ENCODE data around the gene DDX17.
"Not testable (repeated sequence)": the region's sequence is repeated elsewhere in the genome, so short reads cannot be mapped to it uniquely, and the experiment has no call there.

DDX17 gene

DNA sequence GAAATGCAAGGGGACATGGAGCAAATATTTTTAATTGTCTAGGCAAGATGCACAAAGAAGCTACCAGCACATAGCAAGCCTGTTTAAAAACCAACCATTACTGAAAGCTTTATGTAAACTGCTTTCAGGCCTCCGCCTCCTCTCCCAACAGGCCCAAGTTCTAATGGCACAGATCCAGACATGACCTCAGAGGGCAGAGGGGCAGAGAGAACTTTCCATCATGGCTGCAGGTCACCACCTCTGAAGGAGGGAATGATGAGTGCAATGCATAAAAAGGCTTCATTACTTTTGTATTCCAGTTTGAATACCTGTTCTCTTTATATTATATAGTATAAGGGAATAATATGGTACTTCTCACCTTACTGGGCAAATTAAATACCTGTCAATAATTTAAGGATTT, 15.2 kb downstream of the DDX17 start:
- DNase-seq, result no peak

DNA sequence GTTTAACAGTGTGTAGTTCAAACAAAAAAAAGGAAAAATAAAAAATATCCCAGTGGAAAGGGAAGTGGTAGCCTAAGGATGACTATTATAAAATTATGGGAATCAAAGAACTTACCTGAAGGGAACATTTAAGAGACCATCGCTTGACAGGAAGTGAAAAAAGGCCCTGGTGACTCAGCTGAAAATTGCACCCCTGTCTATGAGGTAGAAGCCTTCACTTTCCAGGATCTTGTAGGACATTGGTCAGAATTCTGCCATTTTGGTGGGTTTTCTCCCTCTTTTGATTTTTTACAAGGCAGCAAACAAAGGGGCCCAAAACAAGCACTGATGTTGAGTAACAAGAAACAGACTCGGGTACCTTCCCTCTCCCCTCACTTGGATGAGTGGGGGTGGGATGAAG, 15.6 kb downstream of the DDX17 start:
- DNase-seq, result no peak

- no peak for DNase-seq
Measured at GRCh38 chr22:38489561-38490145, 16.5 kb downstream of the DDX17 start.

GRCh38 chr22:38489142-38489541, 17.0 kb downstream of the DDX17 start:
- DNase-seq, result no peak

DNA sequence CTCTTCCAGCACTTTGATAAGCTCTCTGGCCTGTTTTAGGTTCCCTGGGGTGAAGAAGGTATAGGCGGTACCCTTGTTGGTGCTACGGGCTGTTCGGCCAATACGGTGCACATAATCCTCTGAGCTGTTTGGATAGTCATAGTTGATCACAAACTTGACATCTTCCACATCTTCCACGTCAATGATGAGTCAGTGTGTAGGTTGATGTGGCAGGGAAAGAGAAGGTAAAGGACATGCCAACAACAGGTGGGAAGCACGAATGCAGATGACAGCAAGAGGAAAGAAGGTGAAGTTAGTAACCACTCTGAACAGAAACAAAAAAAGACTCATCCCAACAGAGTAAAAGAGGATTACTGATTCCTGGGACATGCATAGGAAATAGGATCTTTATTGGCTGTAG, 18.2 kb downstream of the DDX17 start:
- DNase-seq, result no peak

DNA sequence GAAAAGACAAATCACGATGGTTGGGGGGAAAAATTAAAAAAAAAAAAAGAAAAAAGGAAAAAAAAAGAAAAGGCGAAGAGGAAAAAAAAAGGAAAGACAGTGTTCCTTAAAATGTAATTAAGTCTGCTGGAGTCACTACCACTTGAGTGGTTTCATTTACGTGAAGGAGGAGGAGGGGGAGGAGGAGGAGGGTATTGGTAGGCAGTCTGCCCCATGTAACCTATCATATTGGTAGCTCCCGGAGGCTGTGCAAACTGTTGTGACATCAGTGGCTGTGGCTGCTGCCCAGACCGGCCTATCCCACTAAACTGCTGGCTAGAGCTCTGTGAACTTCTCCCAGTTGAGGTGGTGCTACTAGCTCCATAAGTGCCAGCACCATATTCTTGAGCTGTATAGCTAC, 20.3 kb downstream of the DDX17 start:
- DNase-seq, result no peak

DNA sequence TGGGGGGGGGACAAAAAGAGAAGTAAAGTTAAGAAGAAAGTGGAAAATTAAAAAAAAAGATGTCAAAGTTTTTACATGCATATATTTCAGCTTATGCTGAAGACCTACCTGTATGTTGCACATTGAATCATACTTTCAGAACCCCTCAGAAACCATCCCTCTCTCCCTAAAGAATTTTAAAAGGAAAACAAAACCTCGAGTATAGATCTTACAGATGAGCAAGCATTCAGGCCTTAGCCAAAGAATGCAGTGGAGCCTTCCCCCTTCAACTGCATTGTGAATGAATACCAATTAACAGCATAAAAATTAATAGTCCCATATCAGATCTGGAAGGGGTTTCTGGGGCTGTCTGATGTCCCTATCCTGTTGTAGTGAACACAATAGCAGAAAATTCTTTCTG, 21.9 kb downstream of the DDX17 start:
- DNase-seq, result no peak

DNA sequence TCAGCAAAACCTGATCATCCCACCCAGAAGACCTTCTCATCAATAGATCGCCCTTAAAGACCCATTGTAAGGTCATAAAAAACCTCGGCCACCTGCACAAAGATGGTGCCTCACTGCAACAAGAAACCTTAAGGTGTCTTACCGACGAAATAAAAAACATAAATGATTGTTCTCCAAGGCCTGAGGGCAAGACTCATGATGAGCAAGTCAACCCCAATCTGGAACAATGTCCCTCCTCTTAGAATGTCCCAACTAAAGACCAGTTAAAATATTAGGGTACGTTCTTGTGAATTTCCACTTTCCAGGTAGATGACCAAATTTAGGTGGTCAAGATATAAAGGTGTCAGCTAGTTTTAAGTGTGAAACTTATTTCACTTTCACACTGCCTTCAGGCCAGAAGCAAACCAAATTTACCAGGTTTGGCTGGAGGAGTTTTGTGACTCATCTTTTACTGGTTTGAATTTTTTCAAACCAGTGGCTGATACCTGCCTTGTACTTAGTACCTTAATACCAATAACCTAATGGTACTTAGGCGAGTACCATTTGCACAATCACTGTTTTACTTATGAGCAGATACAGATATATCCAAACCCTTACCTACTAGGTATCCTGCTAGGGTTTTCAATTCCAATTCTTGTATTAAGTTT, 23.3 kb downstream of the DDX17 start:
- DNase-seq, result no peak

DNA sequence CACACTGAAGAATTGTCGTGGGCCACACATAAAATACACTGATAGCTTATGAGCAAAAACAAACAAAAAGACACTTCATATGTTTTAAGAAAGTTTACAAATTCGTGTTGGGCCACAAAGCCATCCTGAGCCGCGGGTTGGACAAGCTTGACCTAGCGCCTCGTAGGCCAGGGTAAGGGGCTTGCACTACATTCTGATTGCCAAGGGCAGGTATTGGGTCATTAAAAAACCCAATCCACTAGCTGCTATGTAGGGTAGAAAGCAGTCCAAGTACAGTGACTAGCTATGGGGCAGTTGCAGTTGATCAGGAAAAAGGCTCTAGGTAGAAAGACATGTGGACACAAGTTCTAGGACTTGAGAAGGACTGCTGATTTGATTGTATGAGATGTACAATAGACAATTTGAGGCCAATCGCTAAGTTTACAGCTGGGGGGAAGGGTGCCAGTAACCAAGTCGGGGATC, 24.2 kb downstream of the DDX17 start:
- DNase-seq, result no peak

DNA sequence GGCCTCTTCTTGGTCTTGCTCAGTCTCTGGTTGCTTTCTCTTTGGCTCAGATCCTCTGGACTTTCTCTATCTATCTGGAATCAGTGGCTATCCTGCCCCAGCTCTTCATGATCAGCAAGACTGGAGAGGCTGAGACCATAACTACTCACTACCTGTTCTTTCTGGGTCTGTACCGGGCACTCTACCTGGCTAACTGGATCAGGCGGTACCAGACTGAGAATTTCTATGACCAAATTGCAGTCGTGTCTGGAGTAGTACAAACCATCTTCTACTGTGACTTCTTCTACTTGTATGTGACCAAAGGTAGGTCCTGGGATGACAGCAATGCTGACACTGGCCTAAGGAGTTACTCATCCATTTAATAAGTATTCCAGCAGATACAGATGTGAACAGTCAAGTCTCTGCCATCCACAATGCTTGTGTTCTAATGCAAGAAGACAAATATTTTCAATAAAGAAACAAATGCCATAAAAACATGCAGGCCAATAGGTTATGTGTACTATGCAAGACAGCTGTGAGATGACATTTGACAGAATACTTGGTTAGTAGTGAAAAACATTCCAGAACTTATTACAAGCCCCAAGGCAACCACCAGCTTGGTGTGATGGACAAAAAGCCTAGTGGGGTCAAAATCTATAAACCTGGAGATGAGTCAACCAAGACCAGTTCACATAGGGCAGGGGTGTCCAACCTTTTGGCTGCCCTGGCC, 24.8 kb downstream of the DDX17 start:
- DNase-seq, result no peak

- no peak for DNase-seq
Measured at GRCh38 chr22:38479096-38479837, 26.8 kb downstream of the DDX17 start.

DNA sequence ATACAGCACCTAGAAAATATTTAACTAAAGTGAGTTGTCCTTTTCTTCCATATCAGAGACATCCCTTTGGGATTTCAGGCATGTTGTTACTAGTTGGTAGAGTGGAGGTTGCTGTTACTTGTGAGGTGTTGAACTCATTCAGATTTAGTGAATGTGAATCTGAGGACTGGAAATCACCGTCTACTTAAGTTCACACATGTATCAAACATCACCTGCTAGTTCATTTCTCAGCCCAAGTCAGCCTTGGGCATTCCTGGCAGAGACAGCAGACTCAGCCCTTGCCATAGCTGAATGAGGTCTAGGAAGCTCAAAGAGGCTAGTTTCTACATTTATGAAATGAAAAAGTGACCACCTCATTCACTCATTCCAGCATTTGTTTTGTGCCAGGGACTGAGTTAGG, 28.5 kb downstream of the DDX17 start:
- DNase-seq, result no peak

GRCh38 chr22:38474003-38474607, 32.0 kb downstream of the DDX17 start:
- no peak for DNase-seq

GRCh38 chr22:38471237-38471636, 34.9 kb downstream of the DDX17 start:
- DNase-seq, result no peak

DNA sequence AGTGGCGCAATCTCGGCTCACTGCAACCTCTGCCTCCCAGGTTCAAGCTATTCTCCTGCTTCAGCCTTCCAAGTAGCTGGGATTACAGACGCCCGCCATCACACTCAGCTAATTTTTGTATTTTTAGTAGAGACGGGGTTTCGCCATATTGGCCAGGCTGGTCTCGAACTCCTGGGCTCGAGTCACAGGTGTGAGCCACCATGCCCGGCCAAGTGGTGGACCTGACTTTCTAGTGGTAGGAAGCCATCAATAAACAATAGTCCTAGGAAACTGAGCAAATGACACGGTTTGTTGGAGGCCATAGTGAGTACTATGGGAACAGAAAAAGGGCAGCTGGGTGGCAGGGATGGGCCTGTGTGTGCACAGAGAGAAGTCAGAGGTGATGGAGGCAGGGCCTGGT, 35.9 kb downstream of the DDX17 start:
- not testable (repeated sequence) for DNase-seq

GRCh38 chr22:38469306-38469781, 36.8 kb downstream of the DDX17 start:
- no peak for DNase-seq

DNA sequence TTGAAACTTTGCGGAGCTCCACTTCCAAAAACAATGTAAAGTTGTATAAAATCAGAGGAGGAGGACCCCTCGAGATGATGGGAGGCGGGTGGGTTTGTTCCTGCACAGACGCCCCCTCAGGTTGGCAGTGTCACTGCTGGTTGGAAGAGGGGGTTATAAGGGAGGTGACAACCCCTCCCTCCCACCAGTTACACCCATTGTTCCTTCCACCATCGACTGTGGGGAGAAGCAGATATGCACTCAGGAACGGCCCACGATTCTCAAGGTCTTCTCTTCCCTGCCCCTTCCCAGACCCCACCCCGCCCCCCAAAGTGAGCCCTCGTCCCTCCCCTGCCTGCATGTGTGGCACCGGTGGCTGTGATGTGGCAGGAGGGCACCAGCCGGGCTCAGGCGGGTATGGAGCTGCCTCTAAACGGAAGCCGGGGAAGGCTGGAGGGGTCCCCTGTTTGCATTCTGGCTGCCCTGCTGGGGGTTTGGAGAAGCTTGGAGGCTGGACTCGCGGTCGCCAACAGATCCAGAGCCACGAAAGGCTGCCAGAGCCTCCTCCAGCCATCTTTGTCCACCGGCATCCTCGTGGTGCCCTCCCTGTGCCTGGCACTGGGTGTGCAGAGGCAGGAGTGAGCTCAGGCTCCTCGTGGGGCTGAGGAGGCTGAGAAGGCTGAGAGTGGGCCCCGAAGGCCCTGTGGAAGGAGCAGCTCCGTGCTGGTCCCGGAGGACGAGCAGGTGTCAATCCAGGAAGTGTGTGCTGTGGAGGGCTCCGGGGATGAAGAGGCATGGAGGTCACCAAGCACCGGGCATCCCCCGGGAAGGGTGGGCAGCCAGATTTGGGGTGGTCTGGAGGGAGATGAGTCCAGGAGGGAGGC, 37.4 kb downstream of the DDX17 start:
- DNase-seq, result no peak

DNA sequence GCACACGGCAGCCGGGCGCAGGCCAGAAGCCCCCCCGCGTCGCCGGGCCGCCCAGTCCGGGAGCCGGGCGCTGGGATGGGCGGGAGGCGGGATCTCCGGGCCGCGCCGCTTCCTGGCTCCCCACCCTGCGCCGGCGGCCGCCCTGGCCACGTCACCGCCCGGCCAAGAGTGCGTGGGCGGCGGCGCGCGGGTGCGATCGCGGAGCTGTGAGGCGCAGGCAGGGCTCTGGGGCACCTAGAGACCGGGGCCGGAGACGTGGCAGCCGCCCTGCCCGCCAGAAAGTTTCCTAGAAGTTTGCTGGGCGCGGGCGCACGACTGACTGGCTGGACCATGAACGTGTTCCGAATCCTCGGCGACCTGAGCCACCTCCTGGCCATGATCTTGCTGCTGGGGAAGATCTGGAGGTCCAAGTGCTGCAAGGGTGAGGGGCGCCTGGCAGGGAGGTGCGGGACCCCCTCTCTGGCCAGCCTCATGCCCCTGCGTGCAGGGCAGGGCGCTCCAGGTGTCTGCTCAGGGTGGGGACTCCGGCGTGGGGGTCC, 38.1 kb downstream of the DDX17 start, which contains the start of gene KDELR3:
Gene KDELR3, plus strand, starts transcription at position 193 of the 539 bp plus-strand sequence. Its CDS starts 138 bp downstream, at position 331.
- DNase-seq, result no peak

GRCh38 chr22:38467438-38467903, 38.6 kb downstream of the DDX17 start:
- no peak for DNase-seq

DNA sequence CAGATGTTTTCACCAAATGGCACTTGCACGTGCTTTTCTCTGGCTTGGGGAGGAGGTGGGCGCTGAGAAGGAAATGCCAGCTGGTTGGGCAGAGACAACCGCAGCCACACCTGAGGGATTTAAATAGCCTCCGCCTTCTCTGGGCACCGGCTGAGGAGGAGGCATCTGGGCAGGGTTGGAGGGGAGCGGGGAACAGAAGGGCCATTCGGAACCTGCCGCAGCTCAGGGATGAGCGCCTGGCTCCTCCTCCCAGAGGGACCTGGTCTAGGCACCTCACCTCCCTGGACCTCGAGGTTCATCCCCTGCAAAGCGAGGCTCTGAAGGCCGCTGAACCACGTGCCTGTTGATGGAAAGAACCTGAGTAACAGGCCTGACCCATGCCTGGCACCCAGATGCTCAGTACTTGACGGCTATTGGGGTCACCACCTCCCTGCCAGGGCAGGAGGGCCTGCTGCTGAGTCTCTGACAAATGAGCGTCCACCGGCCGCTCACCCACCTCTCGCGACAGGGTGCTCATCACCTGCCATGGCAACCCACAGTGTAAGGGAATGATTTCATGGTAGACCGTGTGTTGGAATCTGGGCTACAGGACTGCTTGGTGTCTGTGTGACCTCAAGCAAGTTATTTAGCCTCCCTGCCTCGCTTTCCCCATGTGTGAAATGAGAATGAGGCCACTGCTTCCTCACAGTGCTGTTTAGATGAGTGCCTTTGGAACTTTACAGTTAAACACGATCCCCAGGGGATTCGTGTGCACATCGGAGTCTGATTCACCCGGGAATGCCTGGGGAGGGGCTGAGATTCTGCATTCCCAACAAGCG, 40.2 kb downstream of the DDX17 start:
- DNase-seq, result no peak
